K562 (cell line): ENCODE results near the gene PTPRO. TPM values are rescaled to one million over a fixed set of nuclear protein-coding genes. Genes with fewer than 3 reads are reported as not detected.

Experiments used
- ATAC-seq: fragments of 200-7000 bp; cut with Tn5 transposase; 3 replicates; pipeline ENCODE4 v1.9.1; 2020; ENCODE audit warnings: moderate library complexity
- BruUV-seq: library from RNA; stranded (reverse); fragments of 400-500 nt; replicated peaks from 2 replicates; lab custom pipeline; 2021; lab: Mats Ljungman, UMichigan
- CTCF ChIA-PET: fragments of 300-600 bp; formaldehyde crosslinking; extraction: SDS; loops from one replicate; lab custom pipeline; 2021; ENCODE audit warnings: low intra/inter-chr PET ratio; lab: Yijun Ruan, JAX
- POLR2A ChIA-PET: fragments of 300-600, 350-650 bp; sonication (Branson Sonifier 250); formaldehyde crosslinking; extraction: SDS; loops from one replicate; lab custom pipeline; 2021; ENCODE audit warnings: antibody characterized with exemption, inconsistent platforms; lab: Yijun Ruan, JAX
- DNase-seq, 4 experiments: peaks; one replicate each; pipeline versions ENCODE4 v3.0.0 to v3.0.0-alpha.2; 2011 to 2018; ENCODE audit warnings: low spot score in 3 of 4, mixed read lengths in 3 of 4; ENCODE audit errors: extremely low read depth in 1 of 4
- FAIRE-seq: peaks from 2 replicates; lab custom pipeline; 2011; peaks lifted over from hg19 to GRCh38; lab: Jason Lieb, UNC
- H2AFZ ChIP-seq: 2 replicates; pipeline ENCODE4 v1.6.0; 2011; ENCODE audit warnings: low read depth, low read length, control low read depth, inconsistent platforms
- H3K27ac ChIP-seq: fragments of 200-600 bp; 3 replicates; pipeline ENCODE4 v1.8.0; 2011; ENCODE audit warnings: low read depth, mild to moderate bottlenecking, control low read depth, inconsistent platforms, low read length, moderate library complexity, mixed read lengths; ENCODE audit errors: extremely low read depth
- H3K27me3 ChIP-seq, 2 experiments: fragments of 300-600 bp in 1 of 2; 2 replicates in 1 of 2; 3 replicates in 1 of 2; pipeline versions ENCODE4 v1.6.0 to v1.8.0; 2011; ENCODE audit warnings: inconsistent platforms in 2 of 2, low read length in 2 of 2, mild to moderate bottlenecking in 1 of 2, mixed read lengths in 1 of 2, moderate library complexity in 1 of 2; ENCODE audit not compliant: control insufficient read depth in 2 of 2, insufficient read depth in 2 of 2
- H3K36me3 ChIP-seq: fragments of 300-600 bp; 3 replicates; pipeline ENCODE4 v1.8.0; 2011; ENCODE audit warnings: mild to moderate bottlenecking, low read length, inconsistent platforms; ENCODE audit not compliant: control insufficient read depth, insufficient read depth
- H3K4me1 ChIP-seq, 2 experiments: fragments of 200-600 bp in 1 of 2; replicated peaks in 1 of 2; 2 replicates in 1 of 2; 3 replicates in 1 of 2; pipeline versions ENCODE4 v1.5.1 to v1.8.0; 2011; ENCODE audit warnings: inconsistent platforms in 2 of 2, low read length in 2 of 2, mild to moderate bottlenecking in 1 of 2, mixed read lengths in 1 of 2, moderate library complexity in 1 of 2; ENCODE audit not compliant: control insufficient read depth in 2 of 2, insufficient read depth in 2 of 2
- H3K4me2 ChIP-seq: 2 replicates; pipeline ENCODE4 v1.6.1; 2011; ENCODE audit warnings: low read length, control low read depth, inconsistent platforms, mixed read lengths; ENCODE audit not compliant: insufficient read depth
- H3K4me3 ChIP-seq: fragments of 200-600 bp; sonication (generic), shearing (Covaris generic); 2 replicates; pipeline ENCODE4 v1.5.1; 2016; ENCODE audit warnings: control low read depth, inconsistent platforms
- H3K79me2 ChIP-seq: fragments of 200-600 bp; 3 replicates; pipeline ENCODE4 v1.8.0; 2011; ENCODE audit warnings: low read length, inconsistent platforms; ENCODE audit not compliant: control insufficient read depth, insufficient read depth
- H3K9ac ChIP-seq, 2 experiments: 2 replicates each; pipeline versions ENCODE4 v1.6.0 to v1.6.1; 2011; ENCODE audit warnings: low read depth in 2 of 2, low read length in 2 of 2, control low read depth in 1 of 2, inconsistent platforms in 1 of 2, mild to moderate bottlenecking in 1 of 2, mixed read lengths in 1 of 2; ENCODE audit not compliant: insufficient read depth in 1 of 2
- H3K9me1 ChIP-seq: one replicate; pipeline ENCODE4 v1.6.0; 2011; ENCODE audit warnings: inconsistent platforms, mild to moderate bottlenecking, low read length, moderate library complexity; ENCODE audit not compliant: control insufficient read depth, insufficient read depth
- H3K9me3 ChIP-seq: replicated peaks from 2 replicates; pipeline ENCODE4 v1.5.1; 2011; ENCODE audit warnings: low read depth, low read length, inconsistent platforms; ENCODE audit not compliant: control insufficient read depth, insufficient read depth
- H4K20me1 ChIP-seq: replicated peaks from 2 replicates; pipeline ENCODE4 v1.6.1; 2011; ENCODE audit warnings: low read length, inconsistent platforms, mixed read lengths; ENCODE audit not compliant: control insufficient read depth, insufficient read depth
- ARID1B ChIP-seq: fragments of 450-650 bp; IDR thresholded peaks from 2 replicates; pipeline ENCODE4 v1.6.1; 2016; ENCODE audit warnings: antibody characterized with exemption, mild to moderate bottlenecking, inconsistent platforms
- EP400 ChIP-seq: fragments of 450-650 bp; IDR thresholded peaks from 2 replicates; pipeline ENCODE4 v1.6.1; 2017; ENCODE audit warnings: antibody characterized with exemption, mild to moderate bottlenecking, moderate library complexity
- IRF1 ChIP-seq: sonication (generic); formaldehyde crosslinking; IDR thresholded peaks from 2 replicates; pipeline ENCODE4 v1.8.0; 2022; ENCODE audit warnings: missing genetic modification reagents, mild to moderate bottlenecking, borderline replicate concordance
- MAFK ChIP-seq: IDR thresholded peaks from 2 replicates; pipeline ENCODE4 v1.6.1; 2011; ENCODE audit warnings: low read length, improper control_type of control experiment
- MEIS2 ChIP-seq: fragments of 450-650 bp; IDR thresholded peaks from 2 replicates; pipeline ENCODE4 v1.6.1; 2014; ENCODE audit warnings: mild to moderate bottlenecking; ENCODE audit not compliant: partially characterized antibody
- NR2C2 ChIP-seq, 2 experiments: fragments of 200-800 bp in 1 of 2; sonication (Bioruptor generic) in 1 of 2; sonication (generic) in 1 of 2; formaldehyde crosslinking in 1 of 2; IDR thresholded peaks; 2 replicates each; pipeline versions ENCODE4 v1.6.1 to v1.8.0; 2016 to 2022; ENCODE audit warnings: mild to moderate bottlenecking in 1 of 2, missing compliant biosample characterization in 1 of 2, missing genetic modification characterization in 1 of 2, missing genetic modification reagents in 1 of 2
- ZNF174 ChIP-seq: fragments of 250-450 bp; sonication (Bioruptor Pico); IDR thresholded peaks from 2 replicates; pipeline ENCODE4 v1.4.0; 2020; ENCODE audit warnings: mild to moderate bottlenecking
- ZNF780A ChIP-seq: fragments of 250-450 bp; sonication (Bioruptor Pico); IDR thresholded peaks from 2 replicates; pipeline ENCODE4 v1.5.0; 2021; ENCODE audit warnings: mild to moderate bottlenecking
- WGBS: fragments of 100-300 bp; shearing (Covaris generic); methylation state at CpG from one replicate; pipeline ENCODE4 v1.1.6; 2016; ENCODE audit warnings: low coverage, mixed read lengths; ENCODE audit not compliant: insufficient coverage; ENCODE audit errors: missing lambda C conversion rate; 5-methylcytosine and 5-hydroxymethylcytosine counted together
- in situ Hi-C: fragments of 300-500 bp; cut with MboI; formaldehyde crosslinking; loops from 4 replicates; pipeline ENCODE4 v1.15.0; 2018; ENCODE audit warnings: inconsistent platforms, mixed read lengths
- intact Hi-C: fragments of 100-400 bp; cut with micrococcal nuclease; formaldehyde crosslinking; loops from 2 replicates; pipeline ENCODE4 v1.14.2; 2022
- polyA plus RNA-seq, 8 experiments: library from polyadenylated mRNA; depleted of rRNA in 4 of 8; stranded (reverse) in 5 of 8; unstranded in 3 of 8; fragments of >200 nt; fragmentation: Nextera tagmentation in 2 of 8; fragmentation: Illumina TruSeq in 1 of 8; extraction: Ambion mirVana in 2 of 8; extraction: Trizol in 1 of 8; gene quantifications; 2 replicates each; pipeline versions ENCODE4 v1.2.1 to v1.2.3, GENCODE V29; 2011 to 2014; ENCODE audit warnings: inconsistent platforms in 1 of 8, missing spikeins in 1 of 8
- total RNA-seq, 7 experiments: library from RNA; depleted of rRNA in 6 of 7; stranded (reverse); fragments of >200 nt in 6 of 7; fragmentation: Illumina TruSeq in 2 of 7; extraction: Trizol in 2 of 7; gene quantifications; 2 replicates each; pipeline versions ENCODE4 v1.2.1 to v1.2.3, GENCODE V29; 2011 to 2021; ENCODE audit warnings: low replicate concordance in 1 of 7
- TF ChIP-seq, protein P1 (sequence below): fragments of 450-650 bp; IDR thresholded peaks from 2 replicates; pipeline ENCODE4 v1.6.1; 2014; ENCODE audit warnings: low read depth, mild to moderate bottlenecking, moderate library complexity, borderline replicate concordance

PTPRO gene
- total and polyA plus RNA-seq, 9 of the 15 experiments (the other 6 are each of a cell fraction or from before 2014, with no cell fraction given) = 0.22 TPM; not detected in 8

- TF ChIP-seq EP400 (no peak), MAFK (no peak), ZNF174 (CRISPR knock-in tag) (no peak), NR2C2 (CRISPR knock-in tag; IDR thresholded peaks at IDR 0.05) (no peak), NR2C2 (tag; IDR thresholded peaks at IDR 0.05) (no peak)
- TF ChIP-seq, all 486 proteins: peak for 0
These were observed 213.1 kb downstream of the PTPRO start (continued) for GRCh38 chr12:15535352-15535781.

DNA sequence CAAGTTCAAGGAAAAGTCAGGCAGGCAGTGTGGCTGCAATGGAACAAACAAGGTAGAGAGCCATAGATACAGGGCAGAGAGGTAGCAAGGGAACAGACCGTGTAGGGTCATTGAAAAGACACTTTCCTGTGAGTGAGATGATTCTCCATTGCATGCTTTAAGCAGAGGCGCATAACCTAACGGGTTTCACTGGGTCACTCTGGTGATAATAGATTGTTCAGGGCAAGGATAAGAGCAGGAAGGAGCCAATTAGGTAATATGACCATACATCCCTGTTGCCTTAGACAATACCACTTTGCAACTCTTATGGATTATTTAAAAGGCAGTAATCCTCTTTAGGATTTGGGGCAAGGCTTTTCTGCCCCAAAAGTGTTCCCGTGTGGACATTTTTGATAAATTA, 214.1 kb downstream of the PTPRO start:
- no peak overlapping the region for H3K4me2 ChIP-seq
- H2AFZ ChIP-seq = no peak overlapping the region
- 0% methylated on average over 4 of the region's 4 CpGs for WGBS

More for the DNA sequence above, 214.1 kb downstream of the PTPRO start:
- Histone ChIP-seq H3K79me2 (no peaks in the 10 kb centered on the region), H3K9me3 (no peaks in the 10 kb centered on the region), H3K36me3 (no peaks in the 10 kb centered on the region), H3K9me1 (no peaks in the 10 kb centered on the region), H4K20me1 (no peaks in the 10 kb centered on the region), H3K9ac (no peak overlapping the region), H3K4me1 (no peaks in the 10 kb centered on the region), H3K27me3 (no peaks in the 10 kb centered on the region), H3K27ac (no peak overlapping the region), H3K4me3 (no peak overlapping the region)
- in situ Hi-C loops (no loop called here), intact Hi-C loops (no loop called here)
- CTCF ChIA-PET = no interaction called here
- FAIRE-seq (no peak), ATAC-seq (no peak), DNase-seq (no peak)
- TF ChIP-seq IRF1 (CRISPR knock-in tag) = no peak
- TF ChIP-seq ARID1B = no peak
- TF ChIP-seq ZNF780A (CRISPR knock-in tag) = no peak
- TF ChIP-seq, protein P1, sequence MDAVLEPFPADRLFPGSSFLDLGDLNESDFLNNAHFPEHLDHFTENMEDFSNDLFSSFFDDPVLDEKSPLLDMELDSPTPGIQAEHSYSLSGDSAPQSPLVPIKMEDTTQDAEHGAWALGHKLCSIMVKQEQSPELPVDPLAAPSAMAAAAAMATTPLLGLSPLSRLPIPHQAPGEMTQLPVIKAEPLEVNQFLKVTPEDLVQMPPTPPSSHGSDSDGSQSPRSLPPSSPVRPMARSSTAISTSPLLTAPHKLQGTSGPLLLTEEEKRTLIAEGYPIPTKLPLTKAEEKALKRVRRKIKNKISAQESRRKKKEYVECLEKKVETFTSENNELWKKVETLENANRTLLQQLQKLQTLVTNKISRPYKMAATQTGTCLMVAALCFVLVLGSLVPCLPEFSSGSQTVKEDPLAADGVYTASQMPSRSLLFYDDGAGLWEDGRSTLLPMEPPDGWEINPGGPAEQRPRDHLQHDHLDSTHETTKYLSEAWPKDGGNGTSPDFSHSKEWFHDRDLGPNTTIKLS = no peak
- no peak for TF ChIP-seq MEIS2
- no TSS peak for BruUV-seq
- POLR2A ChIA-PET = no interaction called here
